K562 (cell line): ENCODE measurements around the gene GABRR3. TPM values are rescaled to one million over a fixed set of nuclear protein-coding genes. Genes with fewer than 3 reads are reported as not detected.

Experiments used
- CBX8 ChIP-seq: fragments of 200-600 bp; sonication (generic); IDR thresholded peaks from 2 replicates; pipeline ENCODE4 v1.6.1; 2012; ENCODE audit warnings: borderline replicate concordance, mixed run types, low read depth, mild to moderate bottlenecking, moderate library complexity, mixed read lengths, low read length, control low read depth, inconsistent platforms; ENCODE audit not compliant: poor library complexity, severe bottlenecking; ENCODE audit errors: extremely low read depth
- CEBPZ ChIP-seq: fragments of 150-350 bp; IDR thresholded peaks from 2 replicates; pipeline ENCODE4 v1.6.1; 2014; ENCODE audit warnings: low read depth, mild to moderate bottlenecking, low read length, borderline replicate concordance
- GATAD2B ChIP-seq: fragments of 450-650 bp; IDR thresholded peaks from 2 replicates; pipeline ENCODE4 v1.6.1; 2017; ENCODE audit warnings: mild to moderate bottlenecking, borderline replicate concordance
- MEF2A ChIP-seq: IDR thresholded peaks from 2 replicates; pipeline ENCODE4 v1.6.1; 2011; ENCODE audit warnings: low read depth, mild to moderate bottlenecking, low read length, moderate library complexity; ENCODE audit not compliant: control insufficient read depth
- NFATC3 ChIP-seq: fragments of 450-650 bp; IDR thresholded peaks from 2 replicates; pipeline ENCODE4 v1.6.1; 2017; ENCODE audit warnings: mild to moderate bottlenecking
- OTX1 ChIP-seq: fragments of 450-650 bp; formaldehyde crosslinking; IDR thresholded peaks from 2 replicates; pipeline ENCODE4 v1.4.0; 2022; ENCODE audit warnings: mild to moderate bottlenecking
- PTBP1 ChIP-seq: fragments of 200-400 bp; formaldehyde crosslinking; IDR thresholded peaks from 2 replicates; pipeline ENCODE4 v1.6.1; 2017; ENCODE audit warnings: low read depth, low read length
- RHOXF2B ChIP-seq: fragments of 250-450 bp; sonication (Bioruptor Pico); conservative IDR thresholded peaks from 2 replicates; pipeline ENCODE4 v1.5.1; 2021
- SMARCB1 ChIP-seq: IDR thresholded peaks from 2 replicates; pipeline ENCODE4 v1.6.1; 2011; ENCODE audit warnings: improper control_type of control experiment, low read depth; ENCODE audit not compliant: insufficient read length
- TAF1 ChIP-seq: IDR thresholded peaks from 2 replicates; pipeline ENCODE4 v1.6.1; 2011; ENCODE audit warnings: mild to moderate bottlenecking, low read length, moderate library complexity; ENCODE audit not compliant: insufficient read depth, control insufficient read depth, severe bottlenecking; ENCODE audit errors: extremely low read depth
- ZBTB40 ChIP-seq, 2 experiments: fragments of 450-650 bp in 1 of 2; sonication (generic) in 1 of 2; formaldehyde crosslinking in 1 of 2; IDR thresholded peaks; 2 replicates each; pipeline versions ENCODE4 v1.7.1 to v1.9.0; 2016 to 2022; ENCODE audit warnings: inconsistent platforms in 1 of 2, mild to moderate bottlenecking in 1 of 2, missing genetic modification reagents in 1 of 2
- ZNF431 ChIP-seq: sonication (generic); formaldehyde crosslinking; IDR thresholded peaks from 2 replicates; pipeline ENCODE4 v1.8.0; 2022; ENCODE audit warnings: mild to moderate bottlenecking, missing genetic modification reagents
- polyA plus RNA-seq, 8 experiments: library from polyadenylated mRNA; depleted of rRNA in 4 of 8; stranded (reverse) in 5 of 8; unstranded in 3 of 8; fragments of >200 nt; fragmentation: Nextera tagmentation in 2 of 8; fragmentation: Illumina TruSeq in 1 of 8; extraction: Ambion mirVana in 2 of 8; extraction: Trizol in 1 of 8; gene quantifications; 2 replicates each; pipeline versions ENCODE4 v1.2.1 to v1.2.3, GENCODE V29; 2011 to 2014; ENCODE audit warnings: inconsistent platforms in 1 of 8, missing spikeins in 1 of 8
- total RNA-seq, 7 experiments: library from RNA; depleted of rRNA in 6 of 7; stranded (reverse); fragments of >200 nt in 6 of 7; fragmentation: Illumina TruSeq in 2 of 7; extraction: Trizol in 2 of 7; gene quantifications; 2 replicates each; pipeline versions ENCODE4 v1.2.1 to v1.2.3, GENCODE V29; 2011 to 2021; ENCODE audit warnings: low replicate concordance in 1 of 7

GABRR3 gene
- total and polyA plus RNA-seq, 9 of the 15 experiments (the other 6 are each of a cell fraction or from before 2014, with no cell fraction given): not detected

- TF ChIP-seq ZBTB40 (IDR thresholded peaks at IDR 0.05): no peak
- TF ChIP-seq ZBTB40 (CRISPR knock-in tag; IDR thresholded peaks at IDR 0.05): no peak
- TF ChIP-seq TAF1: no peak
- TF ChIP-seq OTX1 (CRISPR knock-in tag): no peak
- TF ChIP-seq SMARCB1: no peak
- no peak for TF ChIP-seq CBX8
- TF ChIP-seq NFATC3: no peak
- TF ChIP-seq ZNF431: no peak
- TF ChIP-seq PTBP1: no peak
- 0 out of 2 replicates have a peak, but pooled peaks have one; percentile 40 for TF ChIP-seq GATAD2B
- TF ChIP-seq RHOXF2B (CRISPR knock-in tag): no peak
- no peak for TF ChIP-seq MEF2A
- TF ChIP-seq CEBPZ: no peak
Measured at GRCh38 chr3:97971679-97972567, 63.2 kb downstream of the GABRR3 start, which contains the start of gene RIOX2 (continued).
